ENCODE measurements around the gene PRKCD.

DNA sequence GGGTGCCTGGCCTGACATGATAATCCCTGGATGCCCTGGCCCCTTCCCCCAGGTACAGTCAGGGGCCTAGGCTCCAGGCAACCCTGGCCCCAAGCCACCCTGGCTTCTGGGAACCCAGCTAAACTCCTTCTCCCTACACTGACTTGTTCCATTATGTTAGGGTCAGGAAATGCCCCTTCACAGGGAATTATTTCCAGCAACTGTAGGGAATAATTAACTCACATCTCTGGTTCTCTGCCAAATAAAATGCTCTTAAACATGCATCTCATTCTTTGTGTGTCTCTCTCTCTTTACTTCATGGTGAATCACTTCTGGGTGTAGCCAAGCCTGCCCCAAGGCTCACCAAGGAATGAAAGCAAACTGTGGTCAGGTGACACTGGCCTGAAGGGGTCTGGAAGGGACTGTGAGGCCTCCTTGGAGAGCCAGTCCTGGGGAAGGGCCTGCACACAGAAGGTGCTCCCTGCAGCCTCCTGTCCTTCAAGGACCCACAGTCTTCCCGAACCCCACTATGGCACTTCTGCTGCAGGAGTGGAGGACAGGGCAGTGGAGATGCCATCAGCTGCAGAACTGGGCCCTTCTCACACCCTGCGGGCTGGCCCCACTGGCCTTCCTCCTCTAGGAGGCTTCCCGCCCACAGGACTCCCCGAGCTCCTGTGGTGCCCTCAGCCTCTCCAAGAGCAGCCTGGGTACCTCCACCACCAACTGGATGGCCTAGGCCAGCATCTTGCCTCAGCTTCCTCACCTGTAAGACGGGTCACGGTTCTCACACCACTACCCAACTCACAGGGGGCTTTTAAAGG lies 77.2 kb downstream of the PRKCD start:
- TF ChIP-seq, protein P1, sequence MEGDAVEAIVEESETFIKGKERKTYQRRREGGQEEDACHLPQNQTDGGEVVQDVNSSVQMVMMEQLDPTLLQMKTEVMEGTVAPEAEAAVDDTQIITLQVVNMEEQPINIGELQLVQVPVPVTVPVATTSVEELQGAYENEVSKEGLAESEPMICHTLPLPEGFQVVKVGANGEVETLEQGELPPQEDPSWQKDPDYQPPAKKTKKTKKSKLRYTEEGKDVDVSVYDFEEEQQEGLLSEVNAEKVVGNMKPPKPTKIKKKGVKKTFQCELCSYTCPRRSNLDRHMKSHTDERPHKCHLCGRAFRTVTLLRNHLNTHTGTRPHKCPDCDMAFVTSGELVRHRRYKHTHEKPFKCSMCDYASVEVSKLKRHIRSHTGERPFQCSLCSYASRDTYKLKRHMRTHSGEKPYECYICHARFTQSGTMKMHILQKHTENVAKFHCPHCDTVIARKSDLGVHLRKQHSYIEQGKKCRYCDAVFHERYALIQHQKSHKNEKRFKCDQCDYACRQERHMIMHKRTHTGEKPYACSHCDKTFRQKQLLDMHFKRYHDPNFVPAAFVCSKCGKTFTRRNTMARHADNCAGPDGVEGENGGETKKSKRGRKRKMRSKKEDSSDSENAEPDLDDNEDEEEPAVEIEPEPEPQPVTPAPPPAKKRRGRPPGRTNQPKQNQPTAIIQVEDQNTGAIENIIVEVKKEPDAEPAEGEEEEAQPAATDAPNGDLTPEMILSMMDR (IDR thresholded peaks at IDR 0.05) = no peak
- TF ChIP-seq EZH2 (IDR thresholded peaks at IDR 0.05; ENCODE audit: borderline replicate concordance, insufficient read depth, low read depth, low read length, poor library complexity, severe bottlenecking) = no peak
